GM23338 (cell line): ENCODE measurements around the gene ITIH3. TPM values are rescaled to one million over a fixed set of nuclear protein-coding genes. Genes with fewer than 3 reads are reported as not detected.

ENCODE experiments used
- ATAC-seq: fragments of 200-7000 bp; cut with Tn5 transposase; 3 replicates; pipeline ENCODE4 v1.9.1; 2020
- DNase-seq: peaks from one replicate; pipeline ENCODE4 v3.0.0-alpha.2; 2015; ENCODE audit warnings: low spot score
- H2AFZ ChIP-seq: fragments of 200-600 bp; sonication (generic); 2 replicates; pipeline ENCODE4 v1.8.0; 2016; ENCODE audit warnings: antibody characterized with exemption, mild to moderate bottlenecking, moderate library complexity
- H3F3A ChIP-seq: fragments of 200-600 bp; sonication (generic); replicated peaks from 2 replicates; pipeline ENCODE4 v1.8.0; 2017; ENCODE audit warnings: antibody characterized with exemption, mixed run types, low read depth
- H3K27ac ChIP-seq: fragments of 200-600 bp; sonication (generic); 2 replicates; pipeline ENCODE4 v1.6.1; 2016; ENCODE audit warnings: low read depth
- H3K27me3 ChIP-seq: fragments of 200-600 bp; sonication (generic); 2 replicates; pipeline ENCODE4 v1.8.0; 2016; ENCODE audit warnings: mild to moderate bottlenecking, mixed run types, moderate library complexity; ENCODE audit not compliant: insufficient read depth
- H3K36me3 ChIP-seq: fragments of 200-600 bp; sonication (generic); 2 replicates; pipeline ENCODE4 v1.8.0; 2016; ENCODE audit warnings: mild to moderate bottlenecking; ENCODE audit not compliant: insufficient read depth
- H3K4me1 ChIP-seq: fragments of 200-600 bp; sonication (generic); 2 replicates; pipeline ENCODE4 v1.8.0; 2016; ENCODE audit warnings: mild to moderate bottlenecking, moderate library complexity; ENCODE audit not compliant: insufficient read depth
- H3K4me2 ChIP-seq: fragments of 200-600 bp; sonication (generic); 2 replicates; pipeline ENCODE4 v1.7.1; 2017; ENCODE audit warnings: mixed run types
- H3K4me3 ChIP-seq: fragments of 200-600 bp; sonication (generic); 2 replicates; pipeline ENCODE4 v1.6.1; 2016; ENCODE audit warnings: mixed run types
- H3K79me2 ChIP-seq: fragments of 200-600 bp; sonication (generic); replicated peaks from 2 replicates; pipeline ENCODE4 v1.8.0; 2017; ENCODE audit warnings: mild to moderate bottlenecking; ENCODE audit not compliant: insufficient read depth
- H3K9me2 ChIP-seq: fragments of 200-600 bp; sonication (generic); 2 replicates; pipeline ENCODE4 v1.8.0; 2017; ENCODE audit not compliant: insufficient read depth
- H4K20me1 ChIP-seq: fragments of 200-600 bp; sonication (generic); replicated peaks from 2 replicates; pipeline ENCODE4 v1.8.0; 2017; ENCODE audit warnings: mild to moderate bottlenecking; ENCODE audit not compliant: insufficient read depth
- H3K27ac Mint-ChIP-seq: 2 replicates; pipeline ENCODE4 v1.8.0; 2020; ENCODE audit warnings: inconsistent platforms, mild to moderate bottlenecking, moderate library complexity, mixed read lengths
- H3K27me3 Mint-ChIP-seq: 3 replicates; pipeline ENCODE4 v1.8.0; 2022; ENCODE audit warnings: low read depth, mild to moderate bottlenecking, moderate library complexity, mixed read lengths, inconsistent platforms; ENCODE audit not compliant: insufficient read depth, poor library complexity
- H3K36me3 Mint-ChIP-seq: 3 replicates; pipeline ENCODE4 v1.8.0; 2021; ENCODE audit warnings: low read depth, mild to moderate bottlenecking, inconsistent platforms, moderate library complexity, mixed read lengths
- H3K4me1 Mint-ChIP-seq: 3 replicates; pipeline ENCODE4 v1.8.0; 2020; ENCODE audit warnings: mild to moderate bottlenecking, inconsistent platforms, mixed read lengths
- H3K4me3 Mint-ChIP-seq: 3 replicates; pipeline ENCODE4 v1.8.0; 2021; ENCODE audit warnings: moderate library complexity, mild to moderate bottlenecking, inconsistent platforms, mixed read lengths
- H3K9me3 Mint-ChIP-seq: 3 replicates; pipeline ENCODE4 v1.8.0; 2020; ENCODE audit warnings: moderate library complexity, mild to moderate bottlenecking, inconsistent platforms, mixed read lengths
- CREB1 ChIP-seq: fragments of 250-450 bp; sonication (Bioruptor Pico); IDR thresholded peaks from 2 replicates; pipeline ENCODE4 v1.5.0; 2020; ENCODE audit warnings: low read depth, mild to moderate bottlenecking, moderate library complexity
- CTCF ChIP-seq, 2 experiments: fragments of 200-600 bp in 1 of 2; sonication (generic) in 1 of 2; conservative IDR thresholded peaks; 2 replicates each; pipeline versions ENCODE4 v1.5.1 to v1.6.1; 2016 to 2017; ENCODE audit warnings: antibody characterized with exemption in 2 of 2, low read depth in 2 of 2, mild to moderate bottlenecking in 2 of 2, moderate library complexity in 1 of 2
- ETS1 ChIP-seq: IDR thresholded peaks from 2 replicates; pipeline ENCODE4 v1.6.1; 2016; ENCODE audit warnings: antibody characterized with exemption
- EZH2 ChIP-seq: fragments of 200-600 bp; sonication (generic); IDR thresholded peaks from one replicate; pipeline ENCODE4 v1.8.0; 2017; ENCODE audit warnings: antibody characterized with exemption, mild to moderate bottlenecking, low read depth; ENCODE audit not compliant: unreplicated experiment
- JUNB ChIP-seq: IDR thresholded peaks from one replicate; pipeline ENCODE4 v1.6.1; 2016; ENCODE audit warnings: antibody characterized with exemption; ENCODE audit not compliant: unreplicated experiment
- NANOG ChIP-seq: IDR thresholded peaks from 2 replicates; pipeline ENCODE4 v1.6.1; 2016; ENCODE audit warnings: antibody characterized with exemption, borderline replicate concordance
- STAT1 ChIP-seq: IDR thresholded peaks from one replicate; pipeline ENCODE4 v1.6.1; 2016; ENCODE audit warnings: antibody characterized with exemption; ENCODE audit not compliant: unreplicated experiment
- ZNF114 ChIP-seq: fragments of 250-450 bp; sonication (Bioruptor Pico); IDR thresholded peaks from 2 replicates; pipeline ENCODE4 v1.5.0; 2020; ENCODE audit warnings: mild to moderate bottlenecking, moderate library complexity
- ZNF462 ChIP-seq: fragments of 250-450 bp; sonication (Bioruptor Pico); IDR thresholded peaks from 2 replicates; pipeline ENCODE4 v1.5.0; 2020; ENCODE audit warnings: mild to moderate bottlenecking, moderate library complexity
- polyA plus RNA-seq: library from polyadenylated mRNA; unstranded; fragments of >200 nt; fragmentation: Nextera tagmentation; extraction: Ambion mirVana; gene quantifications from 2 replicates; pipeline ENCODE4 v1.2.1, GENCODE V29; 2016
- total RNA-seq: library from RNA; depleted of rRNA; stranded (reverse); fragments of >200 nt; shearing (Covaris generic); gene quantifications from 2 replicates; pipeline ENCODE4 v1.2.3, GENCODE V29; 2014
- TF ChIP-seq, protein P1 (sequence below): IDR thresholded peaks from one replicate; pipeline ENCODE4 v1.6.1; 2018; ENCODE audit warnings: antibody characterized with exemption; ENCODE audit not compliant: unreplicated experiment

Gene ITIH3
- total and polyA plus RNA-seq, 2 experiments from 2014 or later = not detected

DNA sequence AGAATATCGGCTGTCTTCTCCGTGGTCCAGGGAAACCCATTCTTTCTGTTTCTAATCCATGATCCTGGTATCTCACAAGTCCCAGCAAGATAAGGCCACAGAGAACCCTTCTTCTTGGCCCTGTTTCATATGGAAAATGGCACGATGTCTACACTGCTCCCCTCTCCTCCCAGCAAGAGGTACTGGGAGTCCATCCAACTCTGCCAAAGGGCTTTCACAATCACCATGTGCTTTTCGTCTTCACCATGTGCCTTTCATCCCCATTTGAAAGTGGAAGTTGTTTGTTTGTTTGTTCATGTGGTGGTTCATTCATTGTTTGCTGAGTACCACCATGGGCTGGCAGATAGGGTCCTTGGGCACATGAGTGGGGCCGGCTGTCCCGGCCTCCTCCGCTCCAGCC lies 5.5 kb downstream of the ITIH3 start:
- DNase-seq (no peak), ATAC-seq (no peak)
- peaks cover 9% of the 10 kb centered on the region for H3K27me3 Mint-ChIP-seq
- no peak overlapping the region for H3K27ac Mint-ChIP-seq
- Histone ChIP-seq H3K4me3 (no peak overlapping the region), H3K27ac (no peak overlapping the region), H3K4me2 (no peak overlapping the region), H3K79me2 (no peaks in the 10 kb centered on the region), H3F3A (no peaks in the 10 kb centered on the region), H3K4me1 (no peaks in the 10 kb centered on the region), H3K36me3 (no peaks in the 10 kb centered on the region), H2AFZ (no peak overlapping the region), H4K20me1 (no peaks in the 10 kb centered on the region), H3K9me2 (no peaks in the 10 kb centered on the region), H3K27me3 (no peaks in the 10 kb centered on the region)
- TF ChIP-seq STAT1 = no peak
- no peak for TF ChIP-seq ZNF114 (CRISPR knock-in tag)
- H3K4me3 Mint-ChIP-seq = no peak overlapping the region
- H3K36me3 Mint-ChIP-seq = no peaks in the 10 kb centered on the region
- H3K9me3 Mint-ChIP-seq = no peaks in the 10 kb centered on the region
- no peaks in the 10 kb centered on the region for H3K4me1 Mint-ChIP-seq

DNA sequence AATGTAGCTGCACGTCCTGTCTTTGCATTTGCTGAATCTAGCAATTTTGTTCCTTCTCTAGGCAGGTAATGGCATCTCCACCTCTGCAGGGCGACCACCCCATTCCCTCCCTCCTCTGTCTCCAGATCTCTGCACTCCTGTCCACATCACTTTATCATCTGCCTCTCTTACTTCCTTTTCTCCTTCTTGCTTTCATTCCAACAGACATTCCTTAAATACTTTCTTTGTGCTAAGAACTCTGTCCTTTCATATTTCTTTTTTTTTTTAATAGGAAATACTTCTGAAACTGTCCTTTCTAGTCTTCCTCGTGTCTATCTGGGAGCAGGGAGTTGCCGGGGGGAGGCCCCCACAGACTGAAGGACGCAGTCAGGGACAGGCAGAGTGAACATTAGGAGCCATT lies 7.2 kb downstream of the ITIH3 start:
- H3K4me3 Mint-ChIP-seq = no peak overlapping the region
- no peak overlapping the region for H3K27ac ChIP-seq
- no peaks in the 10 kb centered on the region for H3K9me2 ChIP-seq
- no peaks in the 10 kb centered on the region for H4K20me1 ChIP-seq
- no peak overlapping the region for H3K4me3 ChIP-seq
- no peak overlapping the region for H3K4me2 ChIP-seq
- peaks cover 7% of the 10 kb centered on the region for H3K27me3 Mint-ChIP-seq
- no peaks in the 10 kb centered on the region for H3K4me1 ChIP-seq
- ATAC-seq (no peak), DNase-seq (no peak)
- H3F3A ChIP-seq = no peaks in the 10 kb centered on the region
- no peaks in the 10 kb centered on the region; the same call in 2 of the 3 replicates for H3K4me1 Mint-ChIP-seq
- H3K79me2 ChIP-seq = no peaks in the 10 kb centered on the region
- H3K27me3 ChIP-seq = no peaks in the 10 kb centered on the region
- H3K9me3 Mint-ChIP-seq = no peaks in the 10 kb centered on the region
- H3K36me3 ChIP-seq = no peaks in the 10 kb centered on the region
- H3K27ac Mint-ChIP-seq = no peak overlapping the region
- H2AFZ ChIP-seq = no peak overlapping the region
- no peaks in the 10 kb centered on the region for H3K36me3 Mint-ChIP-seq
- TF ChIP-seq ZNF114 (CRISPR knock-in tag) = no peak
- TF ChIP-seq, protein P1, sequence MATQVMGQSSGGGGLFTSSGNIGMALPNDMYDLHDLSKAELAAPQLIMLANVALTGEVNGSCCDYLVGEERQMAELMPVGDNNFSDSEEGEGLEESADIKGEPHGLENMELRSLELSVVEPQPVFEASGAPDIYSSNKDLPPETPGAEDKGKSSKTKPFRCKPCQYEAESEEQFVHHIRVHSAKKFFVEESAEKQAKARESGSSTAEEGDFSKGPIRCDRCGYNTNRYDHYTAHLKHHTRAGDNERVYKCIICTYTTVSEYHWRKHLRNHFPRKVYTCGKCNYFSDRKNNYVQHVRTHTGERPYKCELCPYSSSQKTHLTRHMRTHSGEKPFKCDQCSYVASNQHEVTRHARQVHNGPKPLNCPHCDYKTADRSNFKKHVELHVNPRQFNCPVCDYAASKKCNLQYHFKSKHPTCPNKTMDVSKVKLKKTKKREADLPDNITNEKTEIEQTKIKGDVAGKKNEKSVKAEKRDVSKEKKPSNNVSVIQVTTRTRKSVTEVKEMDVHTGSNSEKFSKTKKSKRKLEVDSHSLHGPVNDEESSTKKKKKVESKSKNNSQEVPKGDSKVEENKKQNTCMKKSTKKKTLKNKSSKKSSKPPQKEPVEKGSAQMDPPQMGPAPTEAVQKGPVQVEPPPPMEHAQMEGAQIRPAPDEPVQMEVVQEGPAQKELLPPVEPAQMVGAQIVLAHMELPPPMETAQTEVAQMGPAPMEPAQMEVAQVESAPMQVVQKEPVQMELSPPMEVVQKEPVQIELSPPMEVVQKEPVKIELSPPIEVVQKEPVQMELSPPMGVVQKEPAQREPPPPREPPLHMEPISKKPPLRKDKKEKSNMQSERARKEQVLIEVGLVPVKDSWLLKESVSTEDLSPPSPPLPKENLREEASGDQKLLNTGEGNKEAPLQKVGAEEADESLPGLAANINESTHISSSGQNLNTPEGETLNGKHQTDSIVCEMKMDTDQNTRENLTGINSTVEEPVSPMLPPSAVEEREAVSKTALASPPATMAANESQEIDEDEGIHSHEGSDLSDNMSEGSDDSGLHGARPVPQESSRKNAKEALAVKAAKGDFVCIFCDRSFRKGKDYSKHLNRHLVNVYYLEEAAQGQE = no peak
- no peak for TF ChIP-seq ZNF462 (CRISPR knock-in tag)
- TF ChIP-seq CTCF (conservative IDR thresholded peaks at IDR 0.05; ENCODE audit: low read depth in 2 of 2) = no peak
- no peak for TF ChIP-seq JUNB
- TF ChIP-seq NANOG = no peak
- TF ChIP-seq CREB1 = no peak
- no peak for TF ChIP-seq EZH2
- TF ChIP-seq ETS1 = no peak
